ENCODE results near the gene SNPH. TPM values are rescaled to one million over a fixed set of nuclear protein-coding genes. Genes with fewer than 3 reads are reported as not detected.

Gene SNPH
- total and polyA plus RNA-seq, 2 of the 8 experiments (the other 6 are each of a cell fraction or from before 2014, with no cell fraction given): 0.98 to 4.9 TPM

- Histone ChIP-seq H3K9ac (replicated peaks in 1 of 4; ENCODE audit: extremely low read depth in 1 of 4, low read depth in 3 of 4, low read length in 3 of 4) (no peak overlapping the region), H3K4me1 (replicated peaks in 1 of 4; ENCODE audit: control insufficient read depth in 3 of 4, insufficient read depth in 4 of 4, low read length in 3 of 4) (peaks cover 0 to 2% (median 0%) of the 10 kb centered on the region in 4 experiments; a peak in 3 of 7 replicates), H3K4me3 (ENCODE audit: extremely low read depth in 1 of 4, insufficient read depth in 2 of 4, low read depth in 3 of 4, low read length in 4 of 4) (no peak overlapping the region), H3K56ac (replicated peaks; ENCODE audit: insufficient read length, low read depth, low read length) (peak overlapping the region; percentile 14), H2AK5ac (ENCODE audit: low read depth, low read length) (no peak overlapping the region), H2BK20ac (ENCODE audit: low read length) (no peak overlapping the region), H3K79me1 (ENCODE audit: low read depth, low read length) (peaks cover 10% of the 10 kb centered on the region), H4K91ac (replicated peaks; ENCODE audit: insufficient read length, low read length) (no peak overlapping the region), H3K36me3 (ENCODE audit: control insufficient read depth in 2 of 4, insufficient read depth in 4 of 4, low read length in 3 of 4) (peaks cover 0 to 3% (median 0%) of the 10 kb centered on the region in 4 experiments; a peak in 1 of 8 replicates), H3K4me2 (ENCODE audit: insufficient read depth in 1 of 2, low read depth in 2 of 2, low read length in 2 of 2) (no peak overlapping the region), H3K18ac (ENCODE audit: extremely low read depth, low read length) (no peak overlapping the region), H3K27ac (ENCODE audit: low read depth, low read length) (no peak overlapping the region), H3K23ac (ENCODE audit: insufficient read length) (no peak overlapping the region), H3K23me2 (ENCODE audit: low read depth, low read length) (no peaks in the 10 kb centered on the region), H4K20me1 (replicated peaks in 1 of 2; ENCODE audit: control insufficient read depth in 1 of 2, insufficient read depth in 2 of 2, low read length in 2 of 2) (peaks cover 7 to 27% of the 10 kb centered on the region in 2 experiments), H4K8ac (ENCODE audit: extremely low read depth, insufficient read depth, low read length) (no peak overlapping the region), H4K5ac (ENCODE audit: insufficient read length, low read depth, low read length) (no peak overlapping the region), H2BK120ac (replicated peaks; ENCODE audit: low read depth, low read length) (no peak overlapping the region), H3K27me3 (replicated peaks in 1 of 4; ENCODE audit: control insufficient read depth in 3 of 4, extremely low read depth in 1 of 4, insufficient read depth in 3 of 4, low read length in 3 of 4) (no peaks in the 10 kb centered on the region), H2AFZ (ENCODE audit: low read length) (no peak overlapping the region), H2BK5ac (ENCODE audit: low read depth, low read length) (no peak overlapping the region), H2BK15ac (ENCODE audit: low read length) (no peak overlapping the region), H3K4ac (replicated peaks; ENCODE audit: insufficient read length, low read depth, low read length) (peak overlapping the region; percentile 42), H3K14ac (ENCODE audit: insufficient read length) (no peak overlapping the region), H3K79me2 (ENCODE audit: control insufficient read depth in 1 of 2, insufficient read depth in 2 of 2, low read length in 2 of 2) (peaks cover 3 to 9% of the 10 kb centered on the region in 2 experiments; a peak in 1 of 4 replicates), H3K9me3 (ENCODE audit: insufficient read depth in 2 of 2, low read depth in 1 of 2, low read length in 1 of 2) (no peaks in the 10 kb centered on the region), H2BK12ac (ENCODE audit: low read depth, low read length) (no peak overlapping the region)
- WGBS, 2 experiments (ENCODE audit: extremely low coverage in 1 of 2, insufficient coverage in 1 of 2, insufficient read length in 1 of 2, insufficient replicate concordance in 2 of 2, low coverage in 1 of 2, low lambda C conversion rate in 2 of 2, missing lambda C conversion rate in 1 of 2): 72% methylated on average over 3 of the region's 3 CpGs; no CpG with 5 or more reads in 1 of the 2 experiments
- ChIA-PET POLR2A (ENCODE audit: partially characterized antibody) (interaction anchor here (0.6 to 2.4 kb wide), 3 partner anchors 9 to 480 kb away, joined by 3 to 13 read pairs (median 3); no protein-coding TSS in a partner anchor), CTCF (ENCODE audit: partially characterized antibody) (interaction anchor here (0.8 to 2.4 kb wide), 3 partner anchors 16 to 63 kb away, joined by 3 to 7 read pairs (median 4); no protein-coding TSS in a partner anchor)
- no peak for FAIRE-seq
- DNase-seq (ENCODE audit: low read depth in 1 of 2, low spot score in 2 of 2): peak in 1 of 2 experiments; percentile 39
- TF ChIP-seq CEBPB (IDR thresholded peaks at IDR 0.05; ENCODE audit: low read depth, low read length): peak; percentile 33; the same call in 1 of the 2 replicates
- TF ChIP-seq RFX5 (IDR thresholded peaks at IDR 0.05; ENCODE audit: borderline replicate concordance, low read depth, low read length): no peak
- peak; percentile 77 to 79; a peak in 3 of 4 replicates for TF ChIP-seq SIN3A (conservative IDR thresholded peaks at IDR 0.05 in 1 of 2, IDR thresholded peaks at IDR 0.05 in 1 of 2; ENCODE audit: low read depth in 1 of 2, low read length in 2 of 2)
- peak in 1 of 3 experiments; percentile 18; a peak in 1 of 4 replicates for TF ChIP-seq CTCF (IDR thresholded peaks at IDR 0.05; ENCODE audit: control extremely low read depth in 1 of 3, insufficient read depth in 1 of 3, low read depth in 1 of 3, low read length in 3 of 3)
Observed at GRCh38 chr20:1334761-1335160, 68.7 kb downstream of the SNPH start.

Measured in H1 (cell line).